ENCODE measurements around the gene SOS1. TPM values are rescaled to one million over a fixed set of nuclear protein-coding genes. Genes with fewer than 3 reads are reported as not detected.

The SOS1 gene
- total and polyA plus RNA-seq, 2 of the 13 experiments (the other 11 are each of a cell fraction or from before 2014, with no cell fraction given): 20.8 to 60.4 TPM

GRCh38 chr2:39124000-39124745 lies 3.3 kb upstream of the SOS1 start (continued):
- TF ChIP-seq ZNF318 (CRISPR knock-in tag; IDR thresholded peaks at IDR 0.05) (peak; percentile 88; the same call in 1 of the 2 replicates), YY1 (IDR thresholded peaks at IDR 0.05; ENCODE audit: insufficient read depth, insufficient replicate concordance, low read depth, low read length) (peak; percentile 92), REL (CRISPR knock-in tag; conservative IDR thresholded peaks at IDR 0.05) (no peak), ELF3 (CRISPR knock-in tag; IDR thresholded peaks at IDR 0.05) (peak; percentile 88), ZNF331 (CRISPR knock-in tag; IDR thresholded peaks at IDR 0.05) (peak; percentile 91), SMAD3 (CRISPR knock-in tag; IDR thresholded peaks at IDR 0.05) (peak; percentile 52; the same call in 1 of the 2 replicates), JDP2 (CRISPR knock-in tag; IDR thresholded peaks at IDR 0.05; ENCODE audit: borderline replicate concordance) (no peak), ZMYM3 (CRISPR knock-in tag; IDR thresholded peaks at IDR 0.05) (peak; percentile 93), ATF7 (IDR thresholded peaks at IDR 0.05) (no peak), ATF7 (CRISPR knock-in tag; IDR thresholded peaks at IDR 0.05) (peak; percentile 76; the same call in 1 of the 2 replicates), ZNF451 (CRISPR knock-in tag; IDR thresholded peaks at IDR 0.05) (peak; percentile 90), MZF1 (CRISPR knock-in tag; IDR thresholded peaks at IDR 0.05; ENCODE audit: borderline replicate concordance) (no peak), NFE2 (CRISPR knock-in tag; IDR thresholded peaks at IDR 0.05) (0 out of 2 replicates have a peak, but pooled peaks have one; percentile 14), PLRG1 (conservative IDR thresholded peaks at IDR 0.05) (no peak), ARNTL (CRISPR knock-in tag; IDR thresholded peaks at IDR 0.05) (peak; percentile 92), KDM5A (IDR thresholded peaks at IDR 0.05; ENCODE audit: borderline replicate concordance, low read length) (peak; percentile 49; the same call in 1 of the 2 replicates), ZNF790 (CRISPR knock-in tag; IDR thresholded peaks at IDR 0.05; ENCODE audit: borderline replicate concordance) (no peak; the same call in 1 of the 2 replicates), SNAPC5 (CRISPR knock-in tag; IDR thresholded peaks at IDR 0.05; ENCODE audit: borderline replicate concordance) (peak; percentile 5; the same call in 1 of the 2 replicates), KMT2A (CRISPR knock-in tag; IDR thresholded peaks at IDR 0.05) (peak; percentile 97), ZNF598 (CRISPR knock-in tag; IDR thresholded peaks at IDR 0.05; ENCODE audit: borderline replicate concordance) (peak; percentile 94), SMYD3 (CRISPR knock-in tag; IDR thresholded peaks at IDR 0.05) (no peak), POLR2AphosphoS2 (IDR thresholded peaks at IDR 0.05; ENCODE audit: low read depth, low read length) (peak; percentile 99), CREB1 (IDR thresholded peaks at IDR 0.05) (peak; percentile 94), CREB1 (CRISPR knock-in tag; IDR thresholded peaks at IDR 0.05) (peak; percentile 99)

Measured in HepG2 (cell line).